Measurements from ENCODE around the gene ALKBH7.
"Not testable (repeated sequence)": the region's sequence is repeated elsewhere in the genome, so short reads cannot be mapped to it uniquely, and the experiment has no call there.

ALKBH7 gene, protein sequence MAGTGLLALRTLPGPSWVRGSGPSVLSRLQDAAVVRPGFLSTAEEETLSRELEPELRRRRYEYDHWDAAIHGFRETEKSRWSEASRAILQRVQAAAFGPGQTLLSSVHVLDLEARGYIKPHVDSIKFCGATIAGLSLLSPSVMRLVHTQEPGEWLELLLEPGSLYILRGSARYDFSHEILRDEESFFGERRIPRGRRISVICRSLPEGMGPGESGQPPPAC

GRCh38 chr19:6372594-6373095 lies at the start of gene ALKBH7:
ALKBH7 (plus strand) TSS chr19:6372794; CDS start chr19:6372821, 27 bp downstream.
- peak; percentile 99 for DNase-seq

DNA sequence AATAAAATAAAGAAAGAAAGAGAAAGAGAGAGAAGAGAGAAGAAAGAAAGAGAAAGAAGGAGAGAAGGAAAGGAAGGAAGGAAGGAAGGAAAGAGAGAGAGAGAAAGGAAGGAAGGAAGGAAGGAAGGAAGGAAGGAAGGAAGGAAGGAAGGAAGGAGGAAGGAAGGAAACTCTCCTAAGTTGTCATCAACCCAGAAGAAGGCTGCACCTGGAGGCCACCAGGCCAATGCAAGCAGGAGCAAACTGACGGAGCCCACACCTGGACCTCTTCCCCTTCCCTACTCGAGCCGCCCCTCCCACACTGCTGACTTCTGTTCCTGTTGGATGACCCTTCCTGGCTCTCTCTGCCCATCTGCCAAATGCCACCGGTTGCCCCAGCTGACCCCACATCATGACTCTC lies 47.8 kb upstream of the ALKBH7 start:
- DNase-seq, result no peak

DNA sequence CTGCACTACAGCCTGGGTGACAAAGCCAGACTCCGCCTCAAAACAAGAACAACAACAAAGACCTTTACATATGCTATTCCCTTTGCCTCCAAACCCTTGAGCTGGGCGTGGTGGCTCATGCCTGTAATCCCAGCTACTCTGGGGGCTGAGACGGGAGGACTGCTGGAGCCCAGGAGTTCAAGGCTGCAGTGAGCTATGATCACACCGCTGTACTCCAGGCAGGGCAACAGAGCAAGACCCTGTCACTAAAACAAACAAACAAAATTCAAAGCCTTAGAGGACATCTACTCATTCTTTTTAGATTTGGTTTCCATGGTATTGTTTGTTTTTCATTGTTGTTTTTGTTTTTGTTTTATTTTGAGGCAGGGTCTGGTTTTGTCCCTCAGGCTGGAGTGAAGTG lies 47.0 kb upstream of the ALKBH7 start:
- DNase-seq, result no peak

GRCh38 chr19:6326815-6327214 lies 45.8 kb upstream of the ALKBH7 start:
- no peak for DNase-seq

DNA sequence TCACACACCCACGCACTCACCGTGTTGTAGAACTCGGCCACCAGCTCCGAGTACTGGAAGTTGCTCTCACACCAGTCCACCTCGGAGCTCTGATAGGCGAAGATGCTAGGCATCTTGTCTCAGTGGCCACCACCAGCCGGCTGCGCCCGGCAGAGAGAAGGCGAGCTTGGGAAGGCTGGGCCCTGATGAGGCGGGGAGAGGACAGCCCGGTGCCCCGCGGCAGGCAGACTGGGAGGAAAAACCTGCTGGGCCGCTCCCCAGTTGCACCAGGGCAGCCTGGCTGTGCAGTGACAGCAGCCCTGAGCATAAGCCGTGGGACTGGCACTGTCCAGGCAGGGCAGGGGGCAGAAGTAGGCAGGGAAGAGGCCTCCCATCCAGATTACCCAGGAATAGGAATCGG lies 39.2 kb upstream of the ALKBH7 start, which contains the start of gene ACER1:
ACER1 (minus strand) TSS at position 174 of the 400 bp plus-strand sequence; CDS start at position 113, 61 bp downstream.
- no peak for DNase-seq

GRCh38 chr19:6334490-6335285 lies 37.9 kb upstream of the ALKBH7 start:
- DNase-seq, result no peak

DNA sequence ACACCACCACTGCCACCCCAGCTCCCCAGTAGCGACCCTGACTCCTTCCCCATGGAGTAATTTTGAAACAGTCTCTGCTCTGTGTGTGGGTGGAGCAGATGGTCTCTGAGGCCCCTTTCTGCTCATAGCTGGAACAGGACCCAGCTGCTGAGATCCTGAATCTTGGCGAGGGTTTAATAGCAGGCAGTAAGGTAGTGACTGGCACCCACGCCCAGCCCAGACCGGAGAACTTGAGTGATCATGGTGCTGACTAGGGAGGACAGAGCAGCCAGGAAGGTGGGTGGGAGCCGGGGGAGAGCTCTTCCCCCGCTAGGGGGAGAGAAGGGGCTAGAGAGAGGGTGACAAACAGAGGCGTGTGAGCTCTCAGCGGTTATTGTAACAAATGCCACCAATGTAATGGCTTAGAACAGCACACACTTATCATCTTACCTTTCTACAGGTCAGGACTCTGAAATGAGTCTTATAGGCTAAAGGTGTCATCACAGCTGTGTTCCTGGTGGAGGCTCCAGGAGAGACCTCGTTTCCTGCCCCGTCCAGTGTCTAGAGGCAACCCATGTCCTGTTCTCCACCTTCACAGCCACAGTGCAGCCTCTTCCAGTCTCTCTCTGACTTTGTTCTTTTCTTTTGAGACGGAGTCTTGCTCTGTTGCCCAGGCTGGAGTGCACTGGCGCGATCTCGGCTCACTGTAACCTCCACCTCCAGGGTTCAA lies 31.9 kb upstream of the ALKBH7 start:
- no peak for DNase-seq

GRCh38 chr19:6343462-6343861 lies 29.1 kb upstream of the ALKBH7 start:
- DNase-seq, result no peak

DNA sequence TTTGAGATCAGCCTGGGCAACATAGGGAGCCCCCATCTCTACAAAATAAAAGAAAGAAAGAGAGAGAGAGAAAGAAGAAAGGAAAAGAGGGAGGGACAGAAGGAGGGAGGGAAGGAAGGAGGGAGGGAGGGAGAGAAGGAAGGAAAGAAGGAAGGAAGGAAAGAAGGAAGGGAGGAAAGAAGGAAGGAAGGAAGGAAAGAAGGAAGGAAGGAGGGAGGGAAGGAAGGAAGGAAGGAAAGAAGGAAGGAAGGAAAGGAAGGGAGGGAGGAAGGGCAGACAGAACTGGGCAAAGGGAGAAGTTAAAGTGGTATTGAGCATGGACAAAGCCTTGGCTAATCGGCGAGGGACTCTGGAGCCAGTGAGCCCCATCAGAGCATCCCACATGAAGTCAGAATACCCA lies 23.3 kb upstream of the ALKBH7 start:
- DNase-seq, result not testable (repeated sequence)

DNA sequence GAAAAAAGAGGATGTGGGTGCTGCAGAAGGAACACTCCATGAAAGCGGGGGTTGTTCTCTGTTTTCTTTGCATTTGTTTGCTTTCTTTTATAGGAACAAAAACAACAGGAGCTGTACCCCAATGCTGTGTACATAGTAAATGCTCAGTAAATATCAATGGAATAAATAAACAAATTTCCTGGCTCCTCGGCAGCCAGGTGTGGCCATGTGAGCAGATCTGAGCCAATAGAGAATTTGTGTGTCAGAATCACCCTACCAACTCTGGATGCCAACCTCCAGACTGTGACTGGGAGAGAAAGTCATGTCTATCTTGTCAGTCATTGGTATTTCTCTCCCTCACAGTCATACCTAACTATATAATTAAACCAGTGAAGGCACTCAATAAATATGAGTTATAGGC lies 21.9 kb upstream of the ALKBH7 start:
- no peak for DNase-seq

GRCh38 chr19:6352381-6353165 lies 20.0 kb upstream of the ALKBH7 start:
- DNase-seq, result no peak

DNA sequence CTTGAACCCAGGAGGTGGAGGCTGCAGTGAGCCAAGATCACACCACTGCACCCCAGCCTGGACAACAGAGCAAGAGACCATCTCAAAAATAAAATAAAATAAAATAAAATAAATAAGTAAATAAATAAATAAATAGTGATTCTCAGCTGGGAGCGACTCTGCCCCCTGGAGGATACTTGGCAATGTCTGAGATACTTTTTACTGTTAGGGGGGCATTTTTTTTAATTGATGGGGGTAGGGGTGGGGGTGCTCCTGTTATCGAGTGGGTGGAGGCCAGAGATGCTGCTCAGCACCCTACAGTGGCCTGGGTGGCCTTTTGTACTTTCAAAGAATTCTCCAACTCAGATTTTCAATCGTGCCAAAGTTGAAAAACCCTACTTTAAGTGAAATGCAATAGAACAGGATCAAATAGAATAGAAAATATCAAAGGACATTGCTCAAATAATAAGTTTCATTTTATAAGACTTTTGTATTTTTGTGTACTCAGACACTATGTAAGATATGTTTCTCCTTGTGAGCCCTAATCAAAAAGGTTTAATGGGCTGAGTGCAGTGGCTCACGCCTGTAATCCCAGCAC lies 18.4 kb upstream of the ALKBH7 start:
- DNase-seq, result peak; percentile 23 to 49

- DNase-seq, result not testable (repeated sequence)
Measured at GRCh38 chr19:6355321-6356040, 17.1 kb upstream of the ALKBH7 start.

DNA sequence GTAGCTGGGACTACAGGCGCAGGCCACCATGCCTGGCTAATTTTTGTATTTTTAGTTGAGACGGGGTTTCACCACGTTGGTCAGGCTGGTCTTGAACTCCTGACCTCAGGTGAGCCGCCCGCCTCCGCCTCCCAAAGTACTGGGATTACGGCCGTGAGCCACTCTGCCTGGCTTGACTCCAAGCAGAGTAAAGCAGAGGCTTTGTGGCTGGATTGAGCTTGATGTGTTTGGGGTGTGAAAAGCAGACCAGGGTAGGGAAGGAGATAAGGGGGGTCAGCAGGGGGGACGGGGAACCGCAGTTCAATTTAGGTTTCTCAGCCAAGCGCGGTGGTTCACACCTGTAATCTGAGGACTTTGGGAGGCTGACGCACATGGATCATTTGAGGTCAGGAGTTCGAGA lies 15.4 kb upstream of the ALKBH7 start:
- no peak for DNase-seq

- DNase-seq, result no peak
Measured at GRCh38 chr19:6358003-6358402, 14.6 kb upstream of the ALKBH7 start.

DNA sequence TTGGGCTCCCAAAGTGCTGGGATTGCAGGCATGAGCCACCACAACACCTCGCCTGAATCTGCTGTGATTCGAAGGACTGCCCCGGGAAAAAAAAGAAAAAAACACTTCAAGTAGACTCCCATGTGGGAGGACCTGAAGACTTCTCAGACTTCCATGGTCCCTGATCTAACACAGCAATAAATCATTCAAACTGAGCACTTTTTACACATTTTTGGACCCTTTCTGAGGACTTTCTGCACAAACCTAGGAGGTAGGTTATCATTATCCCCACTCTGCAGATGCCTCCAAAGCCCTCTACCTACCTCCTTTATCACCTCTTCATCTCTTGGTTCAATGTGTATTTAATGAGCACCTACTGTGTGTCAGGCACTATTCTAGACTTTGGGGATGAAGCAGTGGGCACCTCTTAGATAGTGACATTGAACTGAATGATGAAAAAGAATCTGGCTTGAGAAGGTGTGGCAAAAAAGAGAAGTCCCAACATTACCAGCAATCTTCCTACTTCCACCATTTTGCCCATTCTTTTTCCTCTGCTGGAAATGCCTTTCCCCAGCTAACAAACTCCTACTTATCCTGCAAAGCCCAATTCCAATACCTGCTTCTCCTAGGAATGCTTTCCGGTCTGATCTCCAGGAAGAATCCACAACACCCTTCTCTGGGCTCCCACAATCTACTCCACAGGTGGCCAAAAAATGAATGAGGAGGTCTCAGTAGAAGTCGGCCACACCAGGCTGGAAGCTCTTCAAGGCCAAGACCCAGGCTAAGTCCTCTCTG lies 12.8 kb upstream of the ALKBH7 start:
- DNase-seq, result no peak

DNA sequence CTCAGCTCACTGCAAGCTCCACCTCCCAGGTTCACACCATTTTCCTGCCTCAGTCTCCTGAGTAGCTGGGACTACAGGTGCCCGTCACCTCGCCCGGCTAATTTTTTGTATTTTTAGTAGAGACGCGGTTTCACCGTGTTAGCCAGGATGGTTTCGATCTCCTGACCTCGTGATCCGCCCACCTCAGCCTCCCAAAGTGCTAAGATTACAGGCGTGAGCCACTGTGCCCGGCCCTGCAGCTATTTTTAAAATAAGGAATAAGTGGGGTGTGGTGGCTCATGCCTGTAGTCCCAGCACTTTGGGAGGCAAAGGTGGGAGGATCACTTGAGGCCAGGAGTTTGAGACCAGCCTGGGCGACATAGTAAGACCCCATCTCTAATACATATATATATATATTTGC lies 12.1 kb upstream of the ALKBH7 start:
- not testable (repeated sequence) for DNase-seq

DNA sequence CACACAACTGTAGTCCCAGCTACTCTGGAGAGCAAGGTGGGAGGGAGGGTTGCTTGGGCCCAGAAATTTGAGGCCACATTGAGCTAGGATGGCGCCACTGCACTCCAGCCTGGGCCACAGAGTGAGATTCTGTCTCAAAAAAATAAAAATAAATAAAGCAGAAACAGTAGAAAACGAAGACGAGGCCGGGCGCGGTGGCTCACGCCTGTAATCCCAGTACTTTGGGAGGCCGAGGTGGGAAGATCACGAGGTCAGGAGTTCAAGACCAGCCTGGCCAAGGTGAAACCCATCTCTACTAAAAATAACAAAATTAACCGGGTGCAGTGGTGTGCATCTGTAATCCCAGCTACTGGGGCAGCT lies 11.8 kb upstream of the ALKBH7 start:
- not testable (repeated sequence) for DNase-seq

DNA sequence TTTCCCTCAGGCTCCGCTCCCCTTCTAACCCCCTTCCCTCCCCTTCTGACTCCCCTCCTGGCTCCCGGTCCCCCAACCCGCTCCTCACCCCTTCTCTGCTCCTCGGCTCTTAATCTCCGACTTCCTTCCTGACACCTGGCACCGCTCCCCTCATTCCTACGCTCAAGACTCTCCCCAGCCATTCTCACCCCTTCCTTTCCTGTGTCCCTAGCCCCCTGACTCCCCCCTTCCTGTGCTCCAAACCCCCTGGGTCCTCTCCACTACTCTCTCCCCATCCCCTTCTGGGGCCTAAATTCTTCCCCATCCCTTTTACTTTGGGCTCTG lies 10.6 kb upstream of the ALKBH7 start:
- peak in 1 of 2 experiments; percentile 8 for DNase-seq

DNA sequence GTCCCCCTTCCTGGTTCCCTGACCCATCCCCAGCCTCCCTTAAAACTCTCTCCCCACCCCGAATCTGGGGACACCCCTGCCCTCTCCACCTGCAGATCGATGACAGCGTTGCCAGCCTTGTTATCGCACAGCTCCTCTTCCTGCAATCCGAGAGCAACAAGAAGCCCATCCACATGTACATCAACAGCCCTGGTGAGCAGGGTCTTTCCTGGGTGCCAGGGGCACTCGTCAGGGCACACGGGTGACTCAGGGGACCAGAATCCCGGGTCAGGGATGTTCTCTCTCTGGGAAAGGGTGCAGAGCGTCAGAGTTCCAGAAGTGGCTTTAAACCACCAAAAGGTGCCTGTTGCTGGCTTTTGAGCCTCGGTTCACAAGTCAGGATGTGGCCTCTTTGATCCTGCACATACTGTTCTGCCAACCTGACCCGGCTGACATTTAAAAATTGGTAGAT lies 10.2 kb upstream of the ALKBH7 start:
- DNase-seq, result no peak

GRCh38 chr19:6364353-6364752 lies 8.2 kb upstream of the ALKBH7 start:
- DNase-seq, result no peak
